Stomach (tissue), 9 donors: ENCODE measurements around the gene KIF17. TPM values are rescaled to one million over a fixed set of nuclear protein-coding genes. Genes with fewer than 3 reads are reported as not detected.
A peak's percentile ranks its signal among the peaks of the same experiment; 100 is the strongest.

ENCODE experiments used
- DNase-seq, 2 donors: peaks; one replicate each; pipeline versions ENCODE4 v3.0.0 to v3.0.0-alpha.2; 2013 to 2019
- H3K27ac ChIP-seq, 5 donors: fragments of 200-600 bp in 4 of 5; sonication (generic) in 4 of 5; one replicate each; pipeline ENCODE4 v1.5.1; 2013 to 2019; ENCODE audit warnings: mild to moderate bottlenecking in 1 of 5, moderate library complexity in 1 of 5
- H3K27me3 ChIP-seq, 3 donors: fragments of 200-600 bp; sonication (generic); one replicate each; pipeline ENCODE4 v1.5.1; 2017 to 2019; ENCODE audit warnings: mixed run types in 1 of 3
- H3K36me3 ChIP-seq, 4 donors: fragments of 200-600 bp; sonication (generic); 1 replicate in 3 of 4; 2 replicates in 1 of 4; pipeline ENCODE4 v1.5.1; 2016 to 2019
- H3K4me1 ChIP-seq, 4 donors: fragments of 200-600 bp; sonication (generic); one replicate each; pipeline ENCODE4 v1.5.1; 2016 to 2019
- H3K4me3 ChIP-seq, 4 donors: fragments of 200-600 bp; sonication (generic) in 3 of 4; one replicate each; pipeline ENCODE4 v1.5.1; 2016 to 2019; ENCODE audit warnings: mild to moderate bottlenecking in 1 of 4
- H3K9me3 ChIP-seq, 4 donors: fragments of 200-600 bp; sonication (generic); one replicate each; pipeline ENCODE4 v1.5.1; 2016 to 2019
- EP300 ChIP-seq: sonication (generic); formaldehyde crosslinking; IDR thresholded peaks from one replicate; pipeline ENCODE4 v1.6.1; 2017; ENCODE audit warnings: antibody characterized with exemption
- POLR2A ChIP-seq, 4 donors: fragments of 450-650 bp; IDR thresholded peaks; one replicate each; pipeline ENCODE4 v1.6.1; 2016; ENCODE audit warnings: antibody characterized with exemption in 4 of 4, control low read depth in 2 of 4, mild to moderate bottlenecking in 1 of 4, moderate library complexity in 1 of 4
- POLR2AphosphoS5 ChIP-seq, 3 donors: sonication (generic); formaldehyde crosslinking; IDR thresholded peaks; one replicate each; pipeline ENCODE4 v1.6.1; 2016; ENCODE audit warnings: antibody characterized with exemption in 3 of 3
- WGBS, 5 donors: extraction: QIAGEN DNeasy Blood & Tissue Kit in 3 of 5; methylation state at CpG; one replicate each; pipeline versions ENCODE4 v1.1.5 to v1.1.7; 2013 to 2018; 5-methylcytosine and 5-hydroxymethylcytosine counted together
- intact Hi-C: fragments of 100-400 bp; cut with DNase I; formaldehyde crosslinking; loops from one replicate; pipeline ENCODE4 v1.15.1; 2023; ENCODE audit warnings: low total_unique reads
- polyA plus RNA-seq, 3 donors: library from polyadenylated mRNA; stranded (reverse); fragments of 200-250 nt; gene quantifications; one replicate each; pipeline ENCODE4 v1.2.3, GENCODE V29; 2013
- total RNA-seq, 5 donors: library from RNA; depleted of rRNA; stranded (reverse); fragments of >200 nt; gene quantifications; one replicate each; pipeline versions ENCODE4 v1.1.0 to v1.2.3, GENCODE V29; 2014 to 2016
- TF ChIP-seq, protein P1 (sequence below), 7 experiments: fragments of 450-650 bp in 4 of 7; fragments of 200-600 bp in 3 of 7; sonication (generic) in 3 of 7; IDR thresholded peaks; one replicate each; pipeline ENCODE4 v1.5.1; 2016 to 2019; ENCODE audit warnings: antibody characterized with exemption in 7 of 7, control low read depth in 2 of 7, mild to moderate bottlenecking in 1 of 7
- donor health status: healthy with polysubstance abuse.
- donor health status: Bipolar disorder and iron deficiency.
- donor health status: healthy.

KIF17 gene
- total and polyA plus RNA-seq, 8 donors = 0.56 to 1.5 (median 1.3) TPM; not detected in 3

DNA sequence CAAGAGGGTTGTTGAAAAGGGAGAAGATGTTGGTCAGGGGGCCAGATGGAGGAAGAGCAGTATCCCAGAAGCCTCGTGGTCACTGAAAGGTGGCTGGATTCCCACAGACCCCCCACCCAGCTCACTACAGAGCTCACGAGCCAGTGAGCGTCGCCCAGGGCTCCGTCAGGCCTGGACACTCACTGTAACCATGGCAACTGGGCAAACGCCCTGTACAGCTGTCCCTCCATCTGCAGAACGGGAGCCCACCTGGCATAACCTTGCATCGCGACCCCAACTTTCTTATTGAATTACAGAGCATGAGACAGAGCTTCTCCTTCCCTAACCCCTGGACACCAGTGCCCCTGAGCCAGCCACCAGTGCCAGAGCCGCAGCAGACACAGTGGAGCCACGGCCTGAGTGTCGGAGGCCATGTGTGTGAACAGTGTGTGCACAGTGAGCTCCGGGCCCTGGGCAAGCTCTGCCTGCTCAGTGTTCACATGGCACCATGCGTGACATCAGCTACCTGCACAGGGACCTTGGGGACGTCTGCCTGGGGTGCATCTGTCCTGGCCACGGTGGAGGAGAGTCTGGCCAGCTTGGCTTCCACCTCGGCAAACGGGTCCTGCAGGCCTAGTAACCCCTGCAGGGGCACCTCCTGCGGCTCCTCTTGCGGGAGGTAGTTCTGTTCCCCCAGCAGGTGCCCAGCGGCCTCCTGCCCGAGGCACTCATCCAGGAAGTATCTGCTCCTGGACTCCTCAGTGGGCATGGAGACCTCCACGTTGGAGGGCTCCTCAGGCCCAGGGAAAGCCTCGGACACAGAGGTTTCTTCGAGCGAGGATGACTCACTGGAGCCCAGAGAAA, 30.7 kb downstream of the KIF17 start:
- TF ChIP-seq POLR2AphosphoS5 (IDR thresholded peaks at IDR 0.05) = no peak
- TF ChIP-seq POLR2A (IDR thresholded peaks at IDR 0.05) = no peak
- intact Hi-C loops = no loop called here

DNA sequence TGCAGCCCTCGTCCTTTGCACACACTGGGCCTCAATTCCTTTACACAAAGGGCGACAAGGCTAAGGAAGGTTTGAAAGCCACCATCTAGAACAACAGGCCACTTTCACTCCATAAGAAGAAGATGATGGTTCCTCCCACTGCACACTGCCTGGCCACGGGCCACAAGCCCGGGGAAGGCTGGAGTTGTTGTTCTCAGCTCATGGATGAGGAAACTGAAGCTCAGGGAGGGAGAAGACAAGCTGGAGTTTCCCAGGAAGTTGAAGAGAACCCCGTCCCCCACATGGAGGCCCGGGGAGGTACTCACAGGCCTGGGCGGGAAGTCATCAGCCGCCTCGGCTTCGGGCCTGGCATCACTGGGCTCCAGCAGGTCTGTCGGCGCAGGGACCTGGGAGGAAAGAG, 32.1 kb downstream of the KIF17 start:
- Histone ChIP-seq H3K36me3 (no peaks in the 10 kb centered on the region), H3K27me3 (no peaks in the 10 kb centered on the region), H3K4me3 (no peak overlapping the region), H3K27ac (peak overlapping the region in 4 of 5 donors; percentile 42 to 72 (median 64)), H3K4me1 (no peaks in the 10 kb centered on the region), H3K9me3 (no peaks in the 10 kb centered on the region)
- WGBS, 5 donors = 77 to 86% (median 80%) methylated on average over 10 to 12 of the region's 12 CpGs
- TF ChIP-seq EP300 (no peak), POLR2AphosphoS5 (IDR thresholded peaks at IDR 0.05) (no peak), POLR2A (IDR thresholded peaks at IDR 0.05) (no peak)
- TF ChIP-seq, protein P1, sequence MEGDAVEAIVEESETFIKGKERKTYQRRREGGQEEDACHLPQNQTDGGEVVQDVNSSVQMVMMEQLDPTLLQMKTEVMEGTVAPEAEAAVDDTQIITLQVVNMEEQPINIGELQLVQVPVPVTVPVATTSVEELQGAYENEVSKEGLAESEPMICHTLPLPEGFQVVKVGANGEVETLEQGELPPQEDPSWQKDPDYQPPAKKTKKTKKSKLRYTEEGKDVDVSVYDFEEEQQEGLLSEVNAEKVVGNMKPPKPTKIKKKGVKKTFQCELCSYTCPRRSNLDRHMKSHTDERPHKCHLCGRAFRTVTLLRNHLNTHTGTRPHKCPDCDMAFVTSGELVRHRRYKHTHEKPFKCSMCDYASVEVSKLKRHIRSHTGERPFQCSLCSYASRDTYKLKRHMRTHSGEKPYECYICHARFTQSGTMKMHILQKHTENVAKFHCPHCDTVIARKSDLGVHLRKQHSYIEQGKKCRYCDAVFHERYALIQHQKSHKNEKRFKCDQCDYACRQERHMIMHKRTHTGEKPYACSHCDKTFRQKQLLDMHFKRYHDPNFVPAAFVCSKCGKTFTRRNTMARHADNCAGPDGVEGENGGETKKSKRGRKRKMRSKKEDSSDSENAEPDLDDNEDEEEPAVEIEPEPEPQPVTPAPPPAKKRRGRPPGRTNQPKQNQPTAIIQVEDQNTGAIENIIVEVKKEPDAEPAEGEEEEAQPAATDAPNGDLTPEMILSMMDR (IDR thresholded peaks at IDR 0.05) = no peak
- intact Hi-C loops = no loop called here
- DNase-seq = no peak

More for the DNA sequence above, 30.7 kb downstream of the KIF17 start:
- no peak for DNase-seq
- no peaks in the 10 kb centered on the region for H3K4me1 ChIP-seq
- 73 to 79% (median 77%) methylated on average over 19 to 26 of the region's 26 CpGs for WGBS, 5 donors
- H3K27me3 ChIP-seq = no peaks in the 10 kb centered on the region
- H3K36me3 ChIP-seq = no peaks in the 10 kb centered on the region
- peaks cover 0 to 5% (median 0%) of the 10 kb centered on the region in 4 donors for H3K9me3 ChIP-seq
- no peak overlapping the region for H3K27ac ChIP-seq
- no peak overlapping the region for H3K4me3 ChIP-seq

DNA sequence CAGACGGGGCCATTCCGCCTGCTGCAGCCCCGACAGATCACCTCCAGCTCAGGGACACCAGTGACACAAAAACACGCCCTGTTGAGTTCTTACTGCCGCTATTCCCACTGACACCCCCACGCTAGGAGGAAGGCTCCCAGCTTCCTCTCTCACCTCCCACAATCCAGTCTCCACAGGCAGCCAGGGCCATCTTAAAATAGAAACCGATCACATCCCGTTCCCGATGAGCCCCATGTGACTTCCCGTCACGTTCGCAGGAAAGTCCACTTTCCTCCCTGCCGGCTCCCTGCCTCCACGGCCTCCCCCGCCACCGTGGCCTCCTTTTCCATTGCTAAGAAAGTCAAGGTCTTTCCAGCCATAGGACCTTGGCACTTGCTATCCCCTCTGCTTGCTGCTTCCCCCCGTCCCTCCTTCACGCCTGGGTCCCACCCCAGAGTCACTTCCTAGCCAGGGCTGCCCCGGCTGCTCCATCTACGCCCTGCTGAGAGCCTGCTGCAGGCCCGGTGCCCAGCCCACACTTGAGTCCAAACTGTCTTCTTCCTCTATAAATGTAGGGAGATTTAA, 32.6 kb downstream of the KIF17 start:
- intact Hi-C loops = no loop called here
- Histone ChIP-seq H3K27ac (peak overlapping the region; percentile 43 to 72 (median 66)), H3K36me3 (no peaks in the 10 kb centered on the region), H3K4me1 (no peaks in the 10 kb centered on the region), H3K27me3 (no peaks in the 10 kb centered on the region), H3K4me3 (peak overlapping the region; percentile 8 to 26 (median 16)), H3K9me3 (no peaks in the 10 kb centered on the region)
- DNase-seq = peak in 1 of 2 donors; percentile 56
- WGBS, 5 donors = 73 to 83% (median 79%) methylated on average over 20 to 21 of the region's 21 CpGs
- TF ChIP-seq, protein P1 (IDR thresholded peaks at IDR 0.05) = no peak
- TF ChIP-seq POLR2A (IDR thresholded peaks at IDR 0.05) (no peak), POLR2AphosphoS5 (IDR thresholded peaks at IDR 0.05) (no peak), EP300 (no peak)

DNA sequence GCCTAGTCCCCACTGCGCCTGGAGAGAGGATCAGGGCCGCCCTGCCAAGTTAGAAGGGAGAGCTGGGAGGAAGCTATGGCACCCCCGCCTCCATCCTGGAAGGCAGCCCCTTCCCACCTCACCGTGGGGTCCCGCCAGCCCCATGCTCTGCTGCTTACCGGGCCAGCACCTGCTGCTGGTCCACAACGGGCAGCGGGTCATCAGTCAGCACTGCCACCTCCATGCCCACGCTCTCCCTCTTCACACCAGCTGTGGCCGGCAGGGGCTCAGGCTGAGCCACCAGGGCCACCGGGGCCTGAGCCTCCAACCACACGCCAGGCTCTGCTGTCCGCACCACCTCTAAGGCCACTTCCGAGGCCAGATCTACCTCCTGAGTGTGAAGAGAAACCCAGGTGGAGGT, 33.2 kb downstream of the KIF17 start:
- intact Hi-C loops = no loop called here
- peak overlapping the region; percentile 8 to 26 (median 16) for H3K4me3 ChIP-seq
- H3K4me1 ChIP-seq = no peaks in the 10 kb centered on the region
- no peaks in the 10 kb centered on the region for H3K27me3 ChIP-seq
- H3K27ac ChIP-seq = peak overlapping the region; percentile 43 to 72 (median 66)
- no peaks in the 10 kb centered on the region for H3K36me3 ChIP-seq
- no peak for DNase-seq
- TF ChIP-seq POLR2AphosphoS5 (IDR thresholded peaks at IDR 0.05) (no peak), EP300 (no peak), POLR2A (IDR thresholded peaks at IDR 0.05) (no peak)
- TF ChIP-seq, protein P1 (IDR thresholded peaks at IDR 0.05) = no peak
- 75 to 89% (median 84%) methylated on average over 10 to 14 of the region's 14 CpGs for WGBS, 5 donors
- no peaks in the 10 kb centered on the region for H3K9me3 ChIP-seq
